Stomach (tissue), 9 donors: Measurements from ENCODE around the gene FUOM. TPM values are rescaled to one million over a fixed set of nuclear protein-coding genes. Genes with fewer than 3 reads are reported as not detected.
A peak's percentile ranks its signal among the peaks of the same experiment; 100 is the strongest.

ENCODE experiments used
- DNase-seq, 2 donors: peaks; one replicate each; pipeline versions ENCODE4 v3.0.0 to v3.0.0-alpha.2; 2013 to 2019
- H3K27ac ChIP-seq, 5 donors: fragments of 200-600 bp in 4 of 5; sonication (generic) in 4 of 5; one replicate each; pipeline ENCODE4 v1.5.1; 2013 to 2019; ENCODE audit warnings: mild to moderate bottlenecking in 1 of 5, moderate library complexity in 1 of 5
- H3K27me3 ChIP-seq, 3 donors: fragments of 200-600 bp; sonication (generic); one replicate each; pipeline ENCODE4 v1.5.1; 2017 to 2019; ENCODE audit warnings: mixed run types in 1 of 3
- H3K36me3 ChIP-seq, 4 donors: fragments of 200-600 bp; sonication (generic); 1 replicate in 3 of 4; 2 replicates in 1 of 4; pipeline ENCODE4 v1.5.1; 2016 to 2019
- H3K4me1 ChIP-seq, 4 donors: fragments of 200-600 bp; sonication (generic); one replicate each; pipeline ENCODE4 v1.5.1; 2016 to 2019
- H3K4me3 ChIP-seq, 4 donors: fragments of 200-600 bp; sonication (generic) in 3 of 4; one replicate each; pipeline ENCODE4 v1.5.1; 2016 to 2019; ENCODE audit warnings: mild to moderate bottlenecking in 1 of 4
- H3K9me3 ChIP-seq, 4 donors: fragments of 200-600 bp; sonication (generic); one replicate each; pipeline ENCODE4 v1.5.1; 2016 to 2019
- CTCF ChIP-seq, 7 experiments: fragments of 450-650 bp in 4 of 7; fragments of 200-600 bp in 3 of 7; sonication (generic) in 3 of 7; IDR thresholded peaks; one replicate each; pipeline ENCODE4 v1.5.1; 2016 to 2019; ENCODE audit warnings: antibody characterized with exemption in 7 of 7, control low read depth in 2 of 7, mild to moderate bottlenecking in 1 of 7
- EP300 ChIP-seq: sonication (generic); formaldehyde crosslinking; IDR thresholded peaks from one replicate; pipeline ENCODE4 v1.6.1; 2017; ENCODE audit warnings: antibody characterized with exemption
- POLR2A ChIP-seq, 4 donors: fragments of 450-650 bp; IDR thresholded peaks; one replicate each; pipeline ENCODE4 v1.6.1; 2016; ENCODE audit warnings: antibody characterized with exemption in 4 of 4, control low read depth in 2 of 4, mild to moderate bottlenecking in 1 of 4, moderate library complexity in 1 of 4
- POLR2AphosphoS5 ChIP-seq, 3 donors: sonication (generic); formaldehyde crosslinking; IDR thresholded peaks; one replicate each; pipeline ENCODE4 v1.6.1; 2016; ENCODE audit warnings: antibody characterized with exemption in 3 of 3
- WGBS, 5 donors: extraction: QIAGEN DNeasy Blood & Tissue Kit in 3 of 5; methylation state at CpG; one replicate each; pipeline versions ENCODE4 v1.1.5 to v1.1.7; 2013 to 2018; 5-methylcytosine and 5-hydroxymethylcytosine counted together
- intact Hi-C: fragments of 100-400 bp; cut with DNase I; formaldehyde crosslinking; loops from one replicate; pipeline ENCODE4 v1.15.1; 2023; ENCODE audit warnings: low total_unique reads
- polyA plus RNA-seq, 3 donors: library from polyadenylated mRNA; stranded (reverse); fragments of 200-250 nt; gene quantifications; one replicate each; pipeline ENCODE4 v1.2.3, GENCODE V29; 2013
- total RNA-seq, 5 donors: library from RNA; depleted of rRNA; stranded (reverse); fragments of >200 nt; gene quantifications; one replicate each; pipeline versions ENCODE4 v1.1.0 to v1.2.3, GENCODE V29; 2014 to 2016
- donor health status: healthy with polysubstance abuse.
- donor health status: Bipolar disorder and iron deficiency.
- donor health status: healthy.

Gene FUOM
- total and polyA plus RNA-seq, 8 donors, result 6.4 to 38.3 (median 17.9) TPM; not detected in 2

GRCh38 chr10:133332936-133333699, 24.7 kb downstream of the FUOM start:
- intact Hi-C loops, result no loop called here
- DNase-seq, result no peak
- no peak overlapping the region for H3K27ac ChIP-seq
- H3K4me1 ChIP-seq, result peaks cover 30 to 34% (median 32%) of the 10 kb centered on the region in 4 donors
- no peaks in the 10 kb centered on the region for H3K9me3 ChIP-seq
- no peak overlapping the region for H3K4me3 ChIP-seq
- H3K36me3 ChIP-seq, result no peaks in the 10 kb centered on the region
- peaks cover 21 to 87% (median 66%) of the 10 kb centered on the region in 3 donors for H3K27me3 ChIP-seq
- no peak for TF ChIP-seq POLR2AphosphoS5 (IDR thresholded peaks at IDR 0.05)
- TF ChIP-seq CTCF (IDR thresholded peaks at IDR 0.05), result no peak
- TF ChIP-seq EP300, result no peak
- no peak for TF ChIP-seq POLR2A (IDR thresholded peaks at IDR 0.05)
- WGBS, 5 donors, result 79 to 84% (median 81%) methylated on average over 30 of the region's 30 CpGs

- no peaks in the 10 kb centered on the region for H3K9me3 ChIP-seq
- peak overlapping the region; percentile 21 to 50 (median 29) for H3K4me3 ChIP-seq
- DNase-seq, result peak; percentile 91 to 95
- H3K27me3 ChIP-seq, result peaks cover 12 to 87% (median 66%) of the 10 kb centered on the region in 3 donors
- intact Hi-C loops, result no loop called here
- no peak overlapping the region for H3K27ac ChIP-seq
- no peaks in the 10 kb centered on the region for H3K36me3 ChIP-seq
- TF ChIP-seq POLR2AphosphoS5 (IDR thresholded peaks at IDR 0.05) (peak in 2 of 3 donors; percentile 30 to 63), POLR2A (IDR thresholded peaks at IDR 0.05) (no peak), CTCF (IDR thresholded peaks at IDR 0.05) (peak in 5 of 7 experiments; percentile 67 to 96 (median 83)), EP300 (no peak)
- WGBS, 5 donors, result 7 to 10% (median 8%) methylated on average over 30 to 37 of the region's 37 CpGs
- H3K4me1 ChIP-seq, result peaks cover 26 to 28% (median 27%) of the 10 kb centered on the region in 4 donors
Measured at GRCh38 chr10:133329491-133330202, 28.2 kb downstream of the FUOM start.

- 69 to 79% (median 72%) methylated on average over 10 to 15 of the region's 15 CpGs for WGBS, 5 donors
- peaks cover 10 to 93% (median 66%) of the 10 kb centered on the region in 3 donors for H3K27me3 ChIP-seq
Measured at GRCh38 chr10:133328358-133329343, 29.2 kb downstream of the FUOM start.

More at GRCh38 chr10:133328358-133329343, 29.2 kb downstream of the FUOM start:
- Histone ChIP-seq H3K4me1 (peaks cover 32 to 36% (median 33%) of the 10 kb centered on the region in 4 donors), H3K27ac (no peak overlapping the region), H3K36me3 (no peaks in the 10 kb centered on the region), H3K9me3 (no peaks in the 10 kb centered on the region), H3K4me3 (no peak overlapping the region)
- no peak for DNase-seq
- intact Hi-C loops, result no loop called here
- no peak for TF ChIP-seq CTCF (IDR thresholded peaks at IDR 0.05)
- TF ChIP-seq POLR2A (IDR thresholded peaks at IDR 0.05), result no peak
